GM18526 (cell line): Measurements from ENCODE around the gene NRP1.

ENCODE experiments used
- POLR2A ChIP-seq: IDR thresholded peaks from 3 replicates; pipeline ENCODE4 v1.6.1; 2011; ENCODE audit not compliant: insufficient read length; ENCODE audit errors: extremely low read depth

Gene NRP1

DNA sequence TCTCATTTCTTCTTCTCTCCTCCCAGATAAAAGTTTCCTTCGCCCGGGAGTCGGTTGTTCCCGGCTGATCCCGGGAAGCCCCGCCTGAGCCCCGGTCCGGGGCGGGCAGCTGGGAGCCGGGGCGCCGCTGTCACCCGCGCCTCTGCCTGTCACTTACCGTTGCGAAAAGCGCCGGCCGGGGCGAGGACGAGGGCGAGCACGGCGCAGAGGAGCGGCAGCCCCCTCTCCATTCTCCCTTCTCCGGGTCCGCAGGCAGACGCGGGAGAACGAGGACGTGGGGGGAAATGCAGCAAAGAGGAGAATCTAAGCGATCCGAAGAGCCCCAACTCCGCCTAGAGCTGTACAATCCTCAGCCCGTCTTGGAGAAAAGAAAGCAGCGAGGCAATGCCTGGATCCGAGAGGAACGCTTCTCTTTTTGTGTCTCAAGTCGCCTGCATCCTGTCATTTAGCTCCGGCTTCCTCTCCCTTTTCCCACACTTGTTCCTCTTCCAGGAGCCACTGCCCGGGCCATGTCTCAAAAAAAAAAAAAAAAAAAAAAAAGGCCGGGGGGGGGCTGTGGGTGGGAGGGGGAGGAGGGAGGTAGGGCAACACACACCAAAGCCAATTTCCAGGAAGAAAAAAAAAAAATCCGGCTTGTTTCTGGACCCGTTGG is at the start of gene NRP1:
Gene NRP1, minus strand, starts transcription at position 515 of the 652 bp plus-strand sequence. Its CDS starts 285 bp downstream, at position 230.
- TF ChIP-seq POLR2A = no peak

GRCh38 chr10:33382921-33383713 is 48.6 kb upstream of the NRP1 start:
- no peak for TF ChIP-seq POLR2A

- TF ChIP-seq POLR2A = no peak
Measured at GRCh38 chr10:33382216-33382600, 47.7 kb upstream of the NRP1 start.

- TF ChIP-seq POLR2A = no peak
Measured at GRCh38 chr10:33381451-33382215, 47.2 kb upstream of the NRP1 start.

- TF ChIP-seq POLR2A = no peak
Measured at GRCh38 chr10:33377658-33378025, 43.2 kb upstream of the NRP1 start.

GRCh38 chr10:33376976-33377657 is 42.6 kb upstream of the NRP1 start:
- no peak for TF ChIP-seq POLR2A

DNA sequence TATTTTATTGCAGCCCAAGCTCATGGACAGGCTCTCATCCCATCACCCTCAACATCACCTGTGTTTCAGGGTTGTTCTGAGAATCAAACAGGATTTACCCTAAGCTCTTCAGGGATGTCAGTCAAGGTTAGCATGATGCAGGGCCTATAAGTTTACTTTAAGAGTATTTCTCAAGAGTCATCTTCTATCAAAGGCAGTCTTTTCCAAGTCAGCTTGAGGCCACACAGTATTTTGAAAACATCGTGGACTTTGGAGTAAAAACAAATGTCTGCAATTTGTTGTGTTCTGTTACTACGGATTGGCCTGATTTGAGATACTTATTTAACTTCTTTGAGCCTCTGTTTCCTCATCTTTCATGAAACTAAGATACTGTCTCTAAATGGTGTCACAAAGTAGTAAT is 42.0 kb upstream of the NRP1 start:
- TF ChIP-seq POLR2A = no peak

- TF ChIP-seq POLR2A = no peak
Measured at GRCh38 chr10:33373263-33373662, 38.8 kb upstream of the NRP1 start.

GRCh38 chr10:33371234-33371633 is 36.8 kb upstream of the NRP1 start:
- no peak for TF ChIP-seq POLR2A

- TF ChIP-seq POLR2A = no peak
Measured at GRCh38 chr10:33370434-33370930, 36.0 kb upstream of the NRP1 start.

- no peak for TF ChIP-seq POLR2A
Measured at GRCh38 chr10:33368086-33368485, 33.6 kb upstream of the NRP1 start.

- no peak for TF ChIP-seq POLR2A
Measured at GRCh38 chr10:33365871-33366411, 31.5 kb upstream of the NRP1 start.

- no peak for TF ChIP-seq POLR2A
Measured at GRCh38 chr10:33365301-33365700, 30.8 kb upstream of the NRP1 start.

DNA sequence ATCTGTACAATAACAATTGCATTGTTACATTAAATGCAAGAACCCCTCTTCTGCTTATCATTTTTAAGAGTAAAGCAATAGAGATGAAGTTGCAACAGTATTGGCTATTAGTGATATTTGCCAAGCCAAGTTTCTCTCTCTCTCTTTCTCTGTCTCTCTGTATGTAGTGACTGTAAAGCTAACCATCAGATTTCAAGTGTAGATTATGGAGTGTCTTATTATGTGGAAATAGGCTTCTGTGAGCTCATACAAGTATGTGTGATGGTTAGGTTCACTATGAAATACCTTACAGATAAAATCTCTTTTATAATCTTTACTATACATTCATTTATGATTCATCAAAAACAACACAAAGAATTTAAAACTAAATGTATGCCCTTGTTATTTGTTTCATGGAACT is 28.6 kb upstream of the NRP1 start:
- no peak for TF ChIP-seq POLR2A

- TF ChIP-seq POLR2A = no peak
Measured at GRCh38 chr10:33358016-33358415, 23.5 kb upstream of the NRP1 start.
